K562 (cell line): ENCODE results near the gene CCDC68.

Source experiments
- EP400 ChIP-seq: fragments of 450-650 bp; IDR thresholded peaks from 2 replicates; pipeline ENCODE4 v1.6.1; 2017; ENCODE audit warnings: antibody characterized with exemption, mild to moderate bottlenecking, moderate library complexity
- NEUROD1 ChIP-seq: fragments of 150-350 bp; IDR thresholded peaks from 2 replicates; pipeline ENCODE4 v1.6.1; 2014; ENCODE audit warnings: borderline replicate concordance, low read length, low read depth; ENCODE audit not compliant: partially characterized antibody
- SIN3A ChIP-seq, 2 experiments: fragments of 150-350 bp in 1 of 2; IDR thresholded peaks; 2 replicates each; pipeline ENCODE4 v1.6.1; 2011 to 2016; ENCODE audit warnings: borderline replicate concordance in 2 of 2, low read depth in 2 of 2, low read length in 2 of 2, mild to moderate bottlenecking in 2 of 2, moderate library complexity in 2 of 2; ENCODE audit not compliant: control insufficient read depth in 1 of 2
- ZNF263 ChIP-seq: sonication (generic); formaldehyde crosslinking; IDR thresholded peaks from 2 replicates; pipeline ENCODE4 v1.8.0; 2022; ENCODE audit warnings: mild to moderate bottlenecking, missing genetic modification reagents, borderline replicate concordance

- no peak for TF ChIP-seq NEUROD1
- TF ChIP-seq ZNF263 (CRISPR knock-in tag): no peak
- TF ChIP-seq EP400: no peak
- TF ChIP-seq SIN3A (IDR thresholded peaks at IDR 0.05; ENCODE audit: borderline replicate concordance in 2 of 2, control insufficient read depth in 1 of 2, low read depth in 2 of 2, low read length in 2 of 2): no peak
These were observed 5.5 kb upstream of the CCDC68 start for GRCh38 chr18:54964741-54965140.
